Hematopoietic multipotent progenitor cell treated with erythropoietin and hydrocortisone succinate and interleukin-3 and kit ligand, for 8 days (in vitro differentiated cells): ENCODE measurements around the gene AMZ2.
"Not testable (repeated sequence)": the region's sequence is repeated elsewhere in the genome, so short reads cannot be mapped to it uniquely, and the experiment has no call there.

Source experiments
- DNase-seq: peaks from one replicate; pipeline ENCODE4 v3.0.0-alpha.2; 2015

Gene AMZ2, protein sequence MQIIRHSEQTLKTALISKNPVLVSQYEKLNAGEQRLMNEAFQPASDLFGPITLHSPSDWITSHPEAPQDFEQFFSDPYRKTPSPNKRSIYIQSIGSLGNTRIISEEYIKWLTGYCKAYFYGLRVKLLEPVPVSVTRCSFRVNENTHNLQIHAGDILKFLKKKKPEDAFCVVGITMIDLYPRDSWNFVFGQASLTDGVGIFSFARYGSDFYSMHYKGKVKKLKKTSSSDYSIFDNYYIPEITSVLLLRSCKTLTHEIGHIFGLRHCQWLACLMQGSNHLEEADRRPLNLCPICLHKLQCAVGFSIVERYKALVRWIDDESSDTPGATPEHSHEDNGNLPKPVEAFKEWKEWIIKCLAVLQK

DNA sequence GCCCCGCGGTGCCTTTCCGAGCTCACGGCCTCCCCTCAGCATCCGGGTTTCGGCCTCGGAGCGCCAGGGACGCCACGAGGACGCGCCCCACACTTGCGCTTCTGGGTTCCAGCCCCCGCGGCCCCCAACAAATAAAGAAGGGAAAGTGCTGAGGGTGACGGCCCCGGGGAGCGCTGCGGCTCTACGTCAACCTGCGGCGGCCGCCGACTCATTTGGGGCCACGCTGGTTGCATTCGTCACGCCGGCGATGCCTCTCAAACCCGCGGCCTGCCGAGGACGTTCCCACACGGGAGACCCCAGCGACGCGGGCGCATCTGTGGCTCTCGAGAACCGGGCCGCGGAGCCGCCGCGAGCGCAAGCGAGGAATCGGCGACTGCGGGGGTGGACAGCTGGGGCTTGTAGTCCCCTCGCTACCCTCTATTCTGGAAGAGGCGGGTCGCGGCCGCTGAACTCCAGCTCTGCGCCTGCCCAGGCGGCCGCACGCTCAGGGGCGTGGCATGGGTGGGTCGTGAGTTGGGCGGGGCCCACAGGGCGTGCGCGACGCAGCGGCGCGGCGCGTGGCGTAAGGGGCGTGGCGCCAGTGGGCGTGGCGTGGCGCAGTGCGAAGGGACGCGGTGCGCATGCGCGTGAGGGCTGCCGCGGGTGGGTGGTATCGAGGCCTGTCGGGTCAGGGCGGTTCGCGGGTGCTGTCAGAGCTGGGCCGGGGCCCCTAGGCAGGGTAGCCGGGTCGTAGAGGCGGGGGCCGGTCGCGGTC is at the start of gene AMZ2:
Gene AMZ2, plus strand, starts transcription at position 599 of the 754 bp plus-strand sequence. CDS start 2,145 bp downstream, outside the sequence.
- DNase-seq = peak; percentile 88

DNA sequence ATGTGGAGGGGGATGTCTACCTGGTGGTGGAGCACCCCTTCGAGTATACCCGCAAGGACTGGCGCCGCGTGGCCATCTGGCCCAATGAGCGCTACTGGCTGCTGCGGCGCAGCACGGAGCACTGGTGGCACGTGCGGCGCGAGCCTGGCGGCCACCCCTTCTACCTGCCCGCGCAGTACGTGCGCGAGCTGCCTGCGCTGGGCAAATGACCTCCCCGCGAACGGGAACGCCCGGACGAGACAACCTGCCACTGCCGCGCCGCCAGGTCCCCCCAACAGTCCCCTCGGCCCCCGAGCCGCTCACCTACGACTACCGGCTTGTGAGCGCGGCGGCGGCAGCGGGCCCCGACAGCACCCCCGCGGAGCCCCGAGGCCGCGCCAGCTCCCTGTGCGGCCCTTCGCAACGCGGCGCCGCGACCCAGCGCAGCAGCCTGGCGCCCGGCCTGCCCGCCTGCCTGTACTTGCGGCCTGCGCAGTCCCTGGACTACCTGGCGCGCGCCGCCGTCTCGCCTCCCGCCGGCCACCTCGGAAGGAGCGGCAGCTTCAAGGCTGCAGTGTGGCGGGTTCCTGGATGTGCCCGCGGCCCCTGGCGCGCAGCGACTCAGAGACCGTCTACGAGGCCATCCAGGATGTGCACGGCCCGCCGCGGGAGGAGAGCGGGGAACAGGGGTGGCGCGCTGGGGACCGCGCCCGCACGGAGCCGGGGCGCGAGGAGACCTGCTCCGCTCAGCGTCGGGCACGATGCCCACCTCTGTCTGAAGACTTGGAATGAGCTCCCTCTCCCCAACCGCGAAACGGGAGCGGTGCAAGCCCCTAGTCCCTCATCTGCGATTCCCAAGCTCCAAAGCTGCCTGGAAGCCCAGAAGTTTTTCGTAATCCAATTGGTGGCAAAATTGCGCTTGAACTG is 48.7 kb upstream of the AMZ2 start:
- no peak for DNase-seq

DNA sequence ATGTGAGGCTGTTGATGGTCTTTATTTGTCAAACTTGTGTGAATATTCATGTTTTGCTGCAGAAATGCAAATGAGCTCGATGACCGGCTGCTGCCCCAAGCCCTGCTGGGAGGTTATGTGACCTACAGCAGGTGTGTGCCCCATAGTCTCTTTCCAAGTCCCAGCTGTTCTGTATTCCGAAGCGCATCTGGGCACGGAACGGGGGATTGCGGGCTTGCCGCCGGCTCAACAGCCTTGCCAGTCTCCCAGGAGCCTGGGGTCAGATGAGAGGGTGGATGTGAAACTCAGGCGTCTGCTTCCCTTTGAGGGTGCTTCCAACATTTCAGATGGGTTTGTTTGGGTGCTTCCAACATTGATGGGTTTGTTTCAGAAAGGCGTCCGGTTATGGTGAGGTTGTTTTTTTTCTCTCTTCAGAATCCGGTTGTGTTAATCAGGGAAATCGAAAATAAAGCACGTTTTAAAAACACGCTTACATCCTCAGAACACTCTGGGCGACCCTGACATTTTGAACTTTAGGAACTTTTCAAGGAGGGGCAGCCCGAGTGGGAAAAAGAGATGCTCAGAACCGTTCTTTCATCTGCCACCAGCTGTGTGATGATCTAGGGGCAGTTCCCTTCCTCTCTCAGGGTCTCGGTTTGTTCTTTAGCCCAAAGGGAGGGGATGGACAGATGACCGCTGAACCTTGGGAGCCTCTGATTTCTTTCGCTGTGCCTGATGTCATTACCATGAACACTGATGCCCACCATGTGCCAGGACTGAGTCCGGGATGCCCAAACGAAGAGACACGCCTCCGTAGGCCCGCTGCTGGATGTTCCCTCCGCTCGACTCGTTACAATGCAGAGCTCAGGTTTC is 47.8 kb upstream of the AMZ2 start:
- no peak for DNase-seq

DNA sequence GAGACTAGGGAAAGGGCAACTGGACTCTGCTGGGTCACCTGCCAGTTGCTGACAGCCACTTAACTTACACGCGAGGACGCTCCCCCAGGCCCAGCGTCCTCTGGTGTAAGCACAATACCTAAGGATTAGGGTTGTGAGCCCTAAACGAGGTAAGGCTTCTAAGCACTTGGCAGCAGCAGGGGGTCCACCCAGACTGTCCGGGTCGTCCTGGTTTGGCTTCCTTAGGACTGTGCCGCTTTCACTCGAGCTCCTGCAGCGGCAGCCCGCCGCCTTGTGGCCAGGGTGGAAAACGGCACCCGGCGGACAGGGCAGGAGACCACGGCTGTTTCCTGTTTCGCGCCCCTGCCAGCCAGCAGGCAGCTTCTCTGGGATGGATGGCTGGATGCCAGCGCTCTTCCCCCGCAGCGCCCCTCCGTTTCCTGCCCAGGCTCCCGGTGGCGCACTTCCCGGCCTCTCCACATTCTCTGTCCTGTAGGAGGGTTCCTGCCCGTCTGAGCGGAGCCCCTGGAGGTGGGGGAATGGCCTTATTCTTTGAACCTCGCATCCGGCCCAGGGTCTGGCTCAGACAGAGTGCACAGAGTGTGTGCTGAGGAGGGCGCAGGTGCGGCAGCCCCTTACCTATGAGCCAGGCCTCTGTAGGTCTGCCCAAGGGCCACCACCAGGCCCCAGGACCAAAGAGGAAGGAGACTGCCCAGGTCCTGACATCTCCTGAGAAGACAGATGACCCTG is 47.0 kb upstream of the AMZ2 start:
- DNase-seq = peak; percentile 58

DNA sequence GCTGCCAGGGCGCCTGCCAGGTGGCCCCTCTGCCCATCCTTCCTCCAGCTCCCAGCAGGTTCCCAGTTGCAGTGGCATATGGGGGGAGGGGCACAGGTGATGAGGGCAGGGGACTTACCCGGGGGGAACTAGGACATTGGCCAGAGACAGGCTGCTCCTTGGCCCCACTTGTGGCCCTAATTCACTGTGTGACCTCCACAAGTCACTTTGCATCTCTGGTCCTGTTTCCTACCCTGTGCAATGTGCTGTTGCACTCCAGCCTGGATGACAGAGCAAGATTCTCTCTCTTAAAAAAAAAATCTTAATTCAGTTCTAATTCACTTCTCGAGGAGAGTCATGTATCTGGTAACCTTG is 46.4 kb upstream of the AMZ2 start:
- DNase-seq = not testable (repeated sequence)

DNA sequence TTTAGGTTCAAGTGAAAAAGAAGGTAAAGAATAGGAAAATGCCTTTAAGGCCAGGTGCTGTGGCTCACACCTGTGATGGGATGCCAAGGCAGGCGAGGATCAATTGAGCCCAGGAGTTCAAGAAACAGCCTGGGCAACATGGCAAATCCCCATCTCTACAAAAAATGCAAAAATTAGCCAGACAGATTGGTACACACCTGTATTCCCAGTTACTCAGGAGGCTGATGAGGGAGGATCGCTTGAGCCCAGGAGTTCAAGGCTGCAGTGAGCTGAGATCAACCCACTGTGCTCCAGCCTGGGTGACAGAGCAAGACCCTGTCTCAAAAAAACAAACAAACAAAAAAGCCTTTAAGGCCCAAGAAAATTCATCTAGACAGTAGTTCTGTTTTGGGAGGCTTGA is 45.5 kb upstream of the AMZ2 start:
- not testable (repeated sequence) for DNase-seq

DNA sequence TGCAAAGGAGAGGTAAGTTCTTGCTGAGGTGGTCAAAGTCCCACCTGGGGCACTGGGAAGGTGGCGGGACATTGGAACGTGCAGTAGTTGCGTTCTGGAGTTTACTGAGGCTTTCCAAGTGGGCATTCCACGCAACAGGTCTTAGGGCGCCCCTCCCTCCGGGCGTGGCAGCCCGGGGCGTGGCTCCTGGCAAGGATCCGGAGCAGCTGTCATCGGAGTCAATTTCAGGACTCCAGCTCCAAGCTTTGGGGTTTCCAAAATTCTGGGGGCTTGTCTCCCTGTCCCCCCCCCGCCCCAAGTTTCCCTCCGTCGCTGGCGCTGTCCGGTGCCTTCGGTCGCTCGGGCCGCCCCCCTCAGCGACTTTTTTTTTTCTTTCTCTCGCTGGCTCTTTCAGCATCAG is 43.1 kb upstream of the AMZ2 start:
- no peak for DNase-seq

DNA sequence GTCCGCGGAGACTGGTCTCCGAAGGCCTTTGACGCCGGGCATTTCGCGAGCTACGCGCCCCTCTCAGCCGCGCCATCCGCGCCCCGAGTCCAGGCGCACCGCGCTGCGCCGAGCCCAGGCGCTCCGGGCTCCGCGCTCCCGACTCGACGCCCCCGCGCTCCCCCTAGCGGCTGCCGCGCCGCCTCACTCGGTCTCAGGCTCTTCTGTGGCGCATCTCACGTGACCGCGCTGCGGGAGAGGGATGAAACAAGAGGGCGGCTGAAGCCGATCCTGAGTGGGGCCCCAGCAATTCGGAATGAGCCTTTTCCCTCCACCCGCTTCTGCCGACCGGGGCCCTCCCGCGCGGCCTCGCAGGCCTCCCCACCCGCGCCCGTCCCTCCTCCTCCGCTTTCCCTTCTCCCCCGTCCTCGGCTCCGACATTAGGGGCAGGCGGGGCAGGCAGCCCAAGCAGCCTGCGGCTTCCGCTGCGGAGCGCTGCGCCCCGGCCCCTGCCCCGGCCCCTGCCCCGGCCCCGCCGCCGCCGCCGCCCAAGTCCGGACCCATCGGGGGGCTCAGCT is 42.5 kb upstream of the AMZ2 start:
- peak; percentile 82 for DNase-seq

DNA sequence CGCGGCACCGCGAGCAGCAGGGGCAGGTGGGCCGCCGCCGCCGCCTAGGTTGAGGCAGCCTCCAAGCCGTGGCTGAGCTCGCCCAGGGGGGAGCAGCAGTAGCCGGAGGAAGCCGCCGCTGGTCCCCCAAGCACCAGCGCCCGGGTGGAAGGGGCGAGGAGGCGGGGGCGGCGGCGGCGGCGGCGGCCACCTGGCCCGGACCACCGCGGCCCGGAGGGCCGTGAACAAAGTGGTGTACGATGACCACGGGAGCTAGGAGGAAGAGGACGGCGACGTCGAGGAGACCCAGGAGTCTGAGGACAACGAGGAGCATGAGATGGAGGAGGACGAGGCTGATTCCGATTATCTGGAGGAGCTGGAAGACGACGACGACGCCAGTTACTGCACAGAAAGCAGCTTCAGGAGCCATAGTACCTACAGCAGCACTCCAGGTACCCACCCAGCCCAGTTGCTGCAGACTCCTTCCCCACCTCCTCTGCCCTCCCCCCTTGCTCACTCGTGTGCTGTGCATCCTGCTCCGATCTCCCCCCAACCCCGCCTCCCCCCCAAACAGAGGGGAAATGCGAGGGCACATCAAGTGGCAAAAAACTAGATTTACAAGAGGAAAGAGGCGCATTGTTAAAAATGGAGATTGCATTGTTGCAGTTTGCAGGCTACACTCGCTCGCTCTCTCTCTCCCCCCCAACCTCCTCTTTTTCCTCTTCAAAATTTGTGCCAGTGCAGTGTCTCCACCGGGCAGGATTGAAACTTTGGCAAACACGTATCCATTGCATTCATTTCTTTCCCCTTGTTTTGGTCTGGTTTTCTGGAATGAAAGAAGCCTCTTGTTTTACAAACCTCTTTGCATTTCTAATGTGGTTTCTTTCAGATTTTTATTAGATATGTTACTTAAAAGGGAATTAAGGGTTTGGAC is 41.8 kb upstream of the AMZ2 start:
- no peak for DNase-seq

DNA sequence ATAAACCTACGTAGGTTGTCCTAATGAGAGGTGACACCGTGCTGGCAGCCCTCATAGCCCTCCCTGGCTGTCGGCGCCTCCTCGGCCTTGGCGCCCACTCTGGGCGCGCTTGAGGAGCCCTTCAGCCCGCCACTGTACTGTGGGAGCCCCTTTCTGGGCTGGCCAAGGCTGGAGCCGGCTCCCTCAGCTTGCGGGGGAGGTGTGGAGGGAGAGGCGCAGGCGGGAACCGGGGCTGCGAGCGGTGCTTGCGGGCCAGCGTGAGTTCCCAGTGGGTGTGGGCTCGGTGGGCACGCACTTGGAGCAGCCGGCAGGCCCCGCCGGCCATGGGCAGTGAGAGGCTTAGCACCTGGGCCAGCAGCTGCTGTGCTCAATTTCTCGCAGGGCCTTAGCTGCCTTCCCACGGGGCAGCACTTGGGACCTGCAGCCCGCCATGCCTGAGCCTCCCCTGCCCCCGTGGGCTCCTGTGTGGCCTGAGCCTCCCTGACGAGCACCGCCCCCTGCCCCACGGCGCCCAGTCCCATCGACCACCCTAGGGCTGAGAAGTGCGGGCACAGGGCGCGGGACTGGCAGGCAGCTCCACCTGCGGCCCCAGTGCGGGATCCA is 40.1 kb upstream of the AMZ2 start:
- no peak for DNase-seq

DNA sequence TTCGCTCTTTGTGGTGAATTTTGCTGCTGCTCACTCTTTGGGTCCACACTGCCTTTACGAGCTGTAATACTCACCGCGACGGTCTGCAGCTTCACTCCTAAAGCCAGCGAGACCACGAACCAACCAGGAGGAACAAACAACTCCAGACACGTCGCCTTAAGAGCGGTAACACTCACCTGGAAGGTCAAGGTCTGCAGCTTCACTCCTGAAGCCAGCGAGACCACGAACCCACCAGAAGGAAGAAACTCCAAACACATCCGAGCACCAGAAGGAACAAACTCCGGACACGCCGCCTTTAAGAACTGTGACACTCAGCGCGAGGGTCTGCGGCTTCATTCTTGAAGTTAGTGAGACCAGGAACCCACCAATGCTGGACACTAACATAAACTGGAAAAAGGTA is 39.2 kb upstream of the AMZ2 start:
- DNase-seq = not testable (repeated sequence)

DNA sequence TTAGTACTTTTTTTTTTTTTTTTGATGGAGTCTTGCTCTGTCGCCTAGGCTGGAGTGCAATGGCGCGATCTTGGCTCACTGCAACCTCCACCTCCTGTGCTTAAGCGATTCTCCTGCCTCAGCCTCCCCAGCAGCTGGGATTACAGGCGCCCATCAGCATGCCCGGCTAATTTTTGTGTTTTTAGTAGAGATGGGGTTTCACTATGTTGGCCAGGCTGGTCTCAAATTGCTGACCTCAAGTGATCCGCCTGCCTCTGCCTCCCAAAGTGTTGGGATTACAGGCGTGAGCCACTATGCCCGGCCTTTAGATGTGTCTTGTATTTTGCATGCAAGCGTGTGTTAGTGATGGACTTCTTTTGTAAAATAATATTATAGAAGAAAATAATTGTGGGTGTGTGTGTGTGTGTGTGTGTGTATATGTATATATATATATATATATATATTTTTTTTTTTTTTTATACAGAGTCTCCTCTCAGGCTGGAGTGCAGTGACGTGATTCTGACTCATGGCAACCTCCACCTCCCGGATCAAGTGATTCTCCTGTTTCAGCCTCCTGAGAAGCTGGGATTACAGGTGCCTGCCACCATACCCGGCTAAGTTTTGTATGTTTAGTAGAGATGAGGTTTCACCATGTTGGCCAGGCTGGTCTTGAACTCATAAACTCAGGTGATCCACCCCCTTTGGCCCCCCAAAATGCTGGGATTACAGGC is 38.5 kb upstream of the AMZ2 start:
- DNase-seq = not testable (repeated sequence)

DNA sequence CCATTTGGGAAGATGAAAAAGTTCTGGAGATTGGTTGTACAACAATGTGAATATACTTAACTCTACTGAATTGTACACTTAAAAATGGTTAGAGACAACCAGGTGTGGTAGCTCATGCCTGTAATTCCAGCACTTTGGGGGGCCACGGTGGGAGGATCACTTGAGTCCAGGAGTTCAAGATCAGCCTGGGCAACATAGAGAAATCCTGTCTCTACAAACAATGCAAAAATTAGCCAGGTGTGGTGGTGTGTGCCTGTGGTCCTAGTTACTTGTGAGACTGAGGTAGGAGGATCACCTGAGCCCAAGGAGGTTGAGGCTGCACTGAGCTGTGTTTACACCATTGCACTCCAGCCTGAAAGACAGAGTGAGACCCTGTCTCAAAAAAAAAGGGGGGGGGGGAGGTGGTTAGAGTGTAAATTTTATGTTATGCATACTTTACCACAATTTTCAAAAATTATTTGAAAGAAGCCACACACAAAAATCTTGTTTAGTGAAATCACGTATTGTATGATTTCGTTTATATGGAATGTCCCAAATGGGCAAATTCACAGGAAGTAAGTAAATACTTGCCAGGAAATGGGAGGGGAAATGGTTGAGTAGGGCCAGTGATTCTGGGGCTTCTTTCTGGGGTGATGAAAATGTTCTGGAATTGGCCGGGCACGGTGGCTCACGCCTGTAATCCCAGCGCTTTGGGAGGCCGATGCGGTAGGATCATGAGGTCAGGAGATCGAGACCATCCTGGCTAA is 37.1 kb upstream of the AMZ2 start:
- no peak for DNase-seq

DNA sequence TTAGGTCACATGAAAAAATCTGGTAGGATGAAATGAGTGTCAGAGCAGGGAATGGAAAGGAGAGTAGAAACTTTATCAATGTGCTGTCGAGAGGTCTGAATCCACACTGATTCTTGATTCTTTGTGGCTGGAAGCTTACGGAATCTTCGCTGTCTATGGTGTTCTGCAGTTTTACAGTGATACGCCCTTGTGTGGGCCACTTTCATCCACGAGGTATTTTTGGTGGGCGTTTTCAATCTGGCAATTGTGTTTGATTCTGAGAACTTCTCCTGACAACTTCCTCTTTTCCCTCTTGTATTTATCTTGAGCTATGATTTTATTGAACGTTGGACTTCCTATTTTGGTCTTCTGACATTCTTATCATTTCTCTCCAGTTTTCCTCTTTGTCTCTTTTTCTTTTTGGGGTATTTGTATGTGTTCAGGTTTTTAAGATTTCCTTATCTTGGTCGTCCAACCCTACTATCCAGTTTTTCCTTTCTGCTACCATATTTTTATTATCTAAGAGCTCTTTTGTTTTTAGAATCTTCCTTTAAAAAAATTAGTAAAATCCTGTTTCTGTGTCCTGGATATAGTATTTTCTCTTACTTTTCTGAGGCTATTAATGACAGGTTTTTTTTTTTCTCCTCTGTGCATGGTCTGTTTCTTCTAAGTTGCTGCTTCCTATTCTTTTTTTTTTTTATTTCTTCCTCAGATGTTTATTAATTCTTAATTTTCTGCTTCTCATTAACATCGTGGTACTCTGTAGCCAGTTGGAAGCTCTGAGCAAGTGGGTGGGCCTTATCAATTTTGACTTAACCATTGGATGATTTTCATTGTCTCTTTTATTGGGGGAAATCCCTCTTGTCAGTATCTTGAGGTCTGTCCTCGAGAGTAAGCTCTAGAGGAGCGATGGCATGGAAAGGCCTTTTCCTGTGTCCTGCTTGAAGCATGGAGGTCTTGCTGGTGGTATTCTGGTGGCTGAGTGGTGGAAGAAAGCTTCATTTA is 34.1 kb upstream of the AMZ2 start:
- DNase-seq = peak; percentile 54

DNA sequence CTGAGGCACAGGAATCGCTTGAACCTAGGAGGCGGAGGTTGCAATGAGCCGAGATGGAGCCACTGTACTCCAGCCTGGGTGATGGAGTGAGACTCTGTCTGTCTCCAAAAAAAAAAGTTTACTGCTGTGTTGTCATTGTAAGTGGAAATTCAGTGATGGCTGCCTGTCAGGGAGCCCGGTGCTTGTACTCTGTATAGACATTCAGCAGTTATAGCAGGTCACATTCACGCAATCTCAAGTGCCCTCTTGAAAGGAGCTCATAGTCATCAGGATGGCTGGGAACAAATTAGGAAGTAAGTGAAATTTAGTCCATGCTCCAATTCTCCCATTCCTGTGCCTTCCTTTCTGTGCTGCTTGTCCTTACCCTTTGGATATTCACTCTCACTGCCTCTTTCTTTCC is 32.4 kb upstream of the AMZ2 start:
- not testable (repeated sequence) for DNase-seq

DNA sequence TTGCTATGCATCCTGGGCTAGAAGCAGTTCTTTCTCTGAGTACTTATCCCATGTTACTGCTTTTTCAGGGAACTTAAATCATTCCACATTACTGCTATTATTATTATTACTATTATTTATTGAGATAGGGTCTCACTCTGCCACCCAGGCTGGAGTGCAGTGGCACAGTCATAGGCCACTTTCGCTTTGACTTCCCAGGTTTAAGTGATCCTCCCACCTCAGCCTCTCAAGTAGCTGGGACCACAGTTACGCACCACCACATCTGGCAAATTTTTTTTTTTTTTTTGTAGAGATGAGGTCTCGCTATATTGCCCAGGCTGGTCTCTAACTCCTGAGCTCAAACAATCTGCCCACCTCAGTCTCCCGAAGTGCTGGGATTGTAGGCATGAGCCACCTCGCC is 28.4 kb upstream of the AMZ2 start:
- DNase-seq = not testable (repeated sequence)

DNA sequence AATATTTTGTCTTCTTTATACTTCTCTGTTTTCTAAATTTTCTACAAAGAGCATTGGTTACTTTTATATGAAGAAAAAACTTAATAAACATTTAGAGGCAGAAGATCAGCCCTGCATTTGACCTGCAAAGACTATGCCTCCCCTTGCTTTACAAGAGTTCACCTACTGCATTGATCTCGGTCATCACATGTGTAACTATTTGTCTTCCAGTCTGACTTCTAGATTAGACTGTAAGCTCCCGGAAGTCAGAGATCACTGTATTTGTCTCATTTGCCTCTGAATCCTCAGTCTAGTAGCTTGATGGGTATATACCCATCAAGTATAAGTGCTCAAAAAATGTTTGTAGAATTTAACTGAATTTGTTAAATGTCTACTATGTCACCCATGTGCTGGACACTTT is 27.7 kb upstream of the AMZ2 start:
- not testable (repeated sequence) for DNase-seq
